GM12878 (cell line): ENCODE data around the gene MGAT4B. TPM values are rescaled to one million over a fixed set of nuclear protein-coding genes. Genes with fewer than 3 reads are reported as not detected.

ENCODE experiments used
- ATF7 ChIP-seq: fragments of 450-650 bp; IDR thresholded peaks from 2 replicates; pipeline ENCODE4 v1.6.1; 2016; ENCODE audit warnings: low read depth, mild to moderate bottlenecking
- BRCA1 ChIP-seq: IDR thresholded peaks from 2 replicates; pipeline ENCODE4 v1.6.1; 2011; ENCODE audit warnings: low read depth, low read length, improper control_type of control experiment
- CBFB ChIP-seq: IDR thresholded peaks from 2 replicates; pipeline ENCODE4 v1.6.1; 2016; ENCODE audit warnings: antibody characterized with exemption, low read depth
- CHD4 ChIP-seq: fragments of 200-600 bp; sonication (generic); IDR thresholded peaks from 2 replicates; pipeline ENCODE4 v1.6.1; 2016; ENCODE audit warnings: mild to moderate bottlenecking
- E2F4 ChIP-seq: IDR thresholded peaks from 2 replicates; pipeline ENCODE4 v1.6.1; 2012; ENCODE audit warnings: low read depth, low read length, improper control_type of control experiment
- FOXK2 ChIP-seq: fragments of 450-650 bp; IDR thresholded peaks from 2 replicates; pipeline ENCODE4 v1.6.1; 2017; ENCODE audit warnings: mild to moderate bottlenecking, moderate library complexity
- HDGF ChIP-seq: fragments of 450-650 bp; IDR thresholded peaks from 2 replicates; pipeline ENCODE4 v1.6.1; 2016; ENCODE audit warnings: antibody characterized with exemption
- IKZF1 ChIP-seq: fragments of 450-650 bp; conservative IDR thresholded peaks from 2 replicates; pipeline ENCODE4 v1.6.1; 2017; ENCODE audit warnings: antibody characterized with exemption, mild to moderate bottlenecking
- JUNB ChIP-seq: IDR thresholded peaks from 2 replicates; pipeline ENCODE4 v1.6.1; 2016; ENCODE audit warnings: antibody characterized with exemption, mild to moderate bottlenecking
- MAX ChIP-seq: IDR thresholded peaks from 2 replicates; pipeline ENCODE4 v1.6.1; 2012; ENCODE audit warnings: low read depth, low read length, improper control_type of control experiment
- MLLT1 ChIP-seq: fragments of 450-650 bp; IDR thresholded peaks from 2 replicates; pipeline ENCODE4 v1.6.1; 2016; ENCODE audit warnings: mild to moderate bottlenecking
- MYB ChIP-seq: fragments of 150-350 bp; IDR thresholded peaks from 2 replicates; pipeline ENCODE4 v1.6.1; 2014; ENCODE audit warnings: mild to moderate bottlenecking, low read depth, low read length, borderline replicate concordance
- PAX8 ChIP-seq: fragments of 450-650 bp; IDR thresholded peaks from 2 replicates; pipeline ENCODE4 v1.6.1; 2017; ENCODE audit warnings: mild to moderate bottlenecking, moderate library complexity
- RAD21 ChIP-seq: IDR thresholded peaks from 2 replicates; pipeline ENCODE4 v1.6.1; 2011; ENCODE audit warnings: mild to moderate bottlenecking, low read depth, low read length, moderate library complexity; ENCODE audit not compliant: insufficient read depth
- RCOR1 ChIP-seq: conservative IDR thresholded peaks from 2 replicates; pipeline ENCODE4 v1.6.1; 2012; ENCODE audit warnings: low read depth, low read length, improper control_type of control experiment
- SMC3 ChIP-seq: IDR thresholded peaks from 2 replicates; pipeline ENCODE4 v1.6.1; 2011; ENCODE audit warnings: low read length, improper control_type of control experiment, borderline replicate concordance
- SREBF1 ChIP-seq: IDR thresholded peaks from 2 replicates; pipeline ENCODE4 v1.6.1; 2012; ENCODE audit warnings: mild to moderate bottlenecking, low read length
- STAT1 ChIP-seq: fragments of 450-650 bp; conservative IDR thresholded peaks from 2 replicates; pipeline ENCODE4 v1.6.1; 2014; ENCODE audit warnings: antibody characterized with exemption, mild to moderate bottlenecking
- TARDBP ChIP-seq: IDR thresholded peaks from 2 replicates; pipeline ENCODE4 v1.6.1; 2016; ENCODE audit warnings: borderline replicate concordance
- TCF12 ChIP-seq: IDR thresholded peaks from 2 replicates; pipeline ENCODE4 v1.6.1; 2011; ENCODE audit warnings: low read depth, mild to moderate bottlenecking, low read length
- TCF3 ChIP-seq: IDR thresholded peaks from 2 replicates; pipeline ENCODE4 v1.6.1; 2012; ENCODE audit warnings: low read depth, mild to moderate bottlenecking, low read length, borderline replicate concordance; ENCODE audit not compliant: insufficient read depth
- WRNIP1 ChIP-seq: IDR thresholded peaks from 2 replicates; pipeline ENCODE4 v1.6.1; 2011; ENCODE audit warnings: low read depth, low read length, improper control_type of control experiment, borderline replicate concordance
- ZBED1 ChIP-seq: IDR thresholded peaks from 2 replicates; pipeline ENCODE4 v1.6.1; 2016; ENCODE audit warnings: borderline replicate concordance
- ZBTB40 ChIP-seq: fragments of 450-650 bp; IDR thresholded peaks from 2 replicates; pipeline ENCODE4 v1.6.1; 2016; ENCODE audit warnings: mild to moderate bottlenecking, moderate library complexity, borderline replicate concordance
- ZNF24 ChIP-seq: fragments of 450-650 bp; IDR thresholded peaks from 2 replicates; pipeline ENCODE4 v1.6.1; 2017; ENCODE audit warnings: antibody characterized with exemption, mild to moderate bottlenecking
- ZNF384 ChIP-seq: IDR thresholded peaks from 2 replicates; pipeline ENCODE4 v1.6.1; 2012; ENCODE audit warnings: low read depth, mild to moderate bottlenecking, low read length, improper control_type of control experiment, borderline replicate concordance
- polyA plus RNA-seq, 11 experiments: library from polyadenylated mRNA; depleted of rRNA in 4 of 11; unstranded in 6 of 11; stranded (reverse) in 5 of 11; fragments of >200 nt; fragmentation: Nextera tagmentation in 4 of 11; fragmentation: Illumina TruSeq in 1 of 11; extraction: Ambion mirVana in 4 of 11; extraction: Trizol in 1 of 11; gene quantifications; 1 replicate in 1 of 11; 2 replicates in 10 of 11; pipeline versions ENCODE4 v1.2.1 to v1.2.3, GENCODE V29; 2011 to 2016; ENCODE audit warnings: inconsistent platforms in 2 of 11, missing spikeins in 2 of 11, low read depth in 1 of 11
- total RNA-seq, 4 experiments: library from RNA; depleted of rRNA in 3 of 4; stranded (reverse); fragments of >200 nt in 3 of 4; fragmentation: Illumina TruSeq in 1 of 4; extraction: Trizol in 1 of 4; gene quantifications; 2 replicates each; pipeline versions ENCODE4 v1.2.1 to v1.2.3, GENCODE V29; 2013 to 2021

Gene MGAT4B
- total and polyA plus RNA-seq, 10 of the 15 experiments (the other 5 are each of a cell fraction or from before 2014, with no cell fraction given), result 0.60 to 82.5 (median 34.4) TPM; not detected in 1

- TF ChIP-seq CHD4, result no peak
- TF ChIP-seq TCF12, result no peak
- no peak for TF ChIP-seq PAX8
- TF ChIP-seq JUNB, result no peak
- peak; percentile 58; the same call in 1 of the 2 replicates for TF ChIP-seq MAX
- TF ChIP-seq ZBTB40, result no peak
- no peak for TF ChIP-seq E2F4
- TF ChIP-seq IKZF1, result peak; percentile 91
- TF ChIP-seq BRCA1, result no peak
- no peak for TF ChIP-seq SREBF1
- TF ChIP-seq ATF7, result no peak
- no peak for TF ChIP-seq ZBED1
- 0 out of 2 replicates have a peak, but pooled peaks have one; percentile 18 for TF ChIP-seq MYB
- peak; percentile 64; the same call in 1 of the 2 replicates for TF ChIP-seq HDGF
- no peak for TF ChIP-seq FOXK2
- peak; percentile 39 for TF ChIP-seq RAD21
- no peak for TF ChIP-seq TARDBP
- TF ChIP-seq SMC3, result peak; percentile 41; the same call in 1 of the 2 replicates
- no peak for TF ChIP-seq MLLT1
- no peak for TF ChIP-seq TCF3
- TF ChIP-seq ZNF24, result peak; percentile 73; the same call in 1 of the 2 replicates
- no peak for TF ChIP-seq STAT1
- no peak for TF ChIP-seq WRNIP1
- TF ChIP-seq RCOR1, result no peak
- no peak for TF ChIP-seq ZNF384
- no peak for TF ChIP-seq CBFB
These were observed 10.5 kb downstream of the MGAT4B start (continued) for GRCh38 chr5:179795863-179796833.
